GM12872 (cell line): ENCODE results near the gene IL19.

Experiments
- CTCF ChIP-seq: IDR thresholded peaks from 3 replicates; pipeline ENCODE4 v1.5.1; 2011; ENCODE audit warnings: low read depth, mild to moderate bottlenecking, low read length, moderate library complexity; ENCODE audit not compliant: insufficient read depth

Gene IL19

GRCh38 chr1:206792939-206793607 lies 22.5 kb downstream of the IL19 start:
- TF ChIP-seq CTCF, result no peak

- TF ChIP-seq CTCF, result no peak
These were observed 23.0 kb downstream of the IL19 start for GRCh38 chr1:206793620-206794019.

- no peak for TF ChIP-seq CTCF
These were observed 23.8 kb downstream of the IL19 start for GRCh38 chr1:206794294-206794908.

DNA sequence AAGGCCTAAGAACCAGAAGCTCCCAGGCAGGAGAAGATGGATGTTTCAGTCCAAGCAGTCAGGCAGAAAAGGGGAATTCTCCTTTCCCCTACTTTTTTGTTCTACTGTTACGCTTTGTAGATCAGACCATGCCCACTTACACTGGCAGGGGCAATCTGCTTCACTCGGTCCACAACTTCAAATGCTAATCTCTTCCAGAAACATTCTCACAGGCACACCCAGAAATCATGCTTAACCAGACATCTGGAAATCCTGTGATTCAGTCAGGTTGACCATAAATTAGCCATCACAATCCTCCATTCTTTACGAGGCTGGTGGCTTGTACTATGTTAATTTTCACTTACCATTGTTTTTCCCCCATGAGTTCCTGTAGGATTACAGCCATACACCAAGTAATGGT lies 25.5 kb downstream of the IL19 start:
- TF ChIP-seq CTCF, result no peak

- TF ChIP-seq CTCF, result no peak
These were observed 26.4 kb downstream of the IL19 start for GRCh38 chr1:206796981-206797402.

- TF ChIP-seq CTCF, result peak; percentile 86
These were observed 27.2 kb downstream of the IL19 start for GRCh38 chr1:206797534-206798383.

DNA sequence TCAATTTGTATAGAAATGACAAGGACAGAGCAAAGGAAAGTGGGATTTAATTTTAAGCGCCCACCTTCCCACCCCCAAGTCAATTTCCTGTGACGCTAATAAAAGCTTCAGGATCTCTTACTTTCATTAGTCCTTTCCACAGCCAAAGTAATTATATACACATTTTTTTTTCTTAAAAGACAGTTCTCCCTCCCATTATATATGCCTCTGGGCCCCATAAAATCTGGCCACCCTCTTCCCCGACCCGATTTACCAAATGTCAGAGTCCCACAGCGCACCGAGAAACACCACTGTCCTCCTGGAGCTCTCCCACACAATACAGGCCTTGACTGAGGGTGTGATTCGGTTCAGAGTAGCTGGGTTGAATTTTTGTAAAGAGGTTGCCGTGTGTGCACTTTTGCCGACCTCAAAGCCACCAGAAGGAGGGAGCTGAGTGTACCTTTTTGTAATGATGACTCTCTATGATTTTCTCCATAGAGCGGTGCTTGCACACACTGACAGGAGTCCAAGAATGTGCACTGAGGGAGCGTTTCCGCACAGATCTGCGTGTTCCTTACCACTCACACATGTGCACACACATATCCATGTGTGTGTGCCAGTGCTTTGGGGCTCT lies 27.9 kb downstream of the IL19 start:
- TF ChIP-seq CTCF, result no peak
